GM12892 (cell line): ENCODE results near the gene ERCC8.
"Not testable (repeated sequence)": the region's sequence is repeated elsewhere in the genome, so short reads cannot be mapped to it uniquely, and the experiment has no call there.

Source experiments
- POLR2A ChIP-seq: IDR thresholded peaks from 2 replicates; pipeline ENCODE4 v1.6.1; 2011; ENCODE audit warnings: low read depth, low read length, control low read depth
- POLR2AphosphoS5 ChIP-seq: IDR thresholded peaks from 2 replicates; pipeline ENCODE4 v1.6.1; 2011; ENCODE audit warnings: low read depth, low read length, control low read depth

DNA sequence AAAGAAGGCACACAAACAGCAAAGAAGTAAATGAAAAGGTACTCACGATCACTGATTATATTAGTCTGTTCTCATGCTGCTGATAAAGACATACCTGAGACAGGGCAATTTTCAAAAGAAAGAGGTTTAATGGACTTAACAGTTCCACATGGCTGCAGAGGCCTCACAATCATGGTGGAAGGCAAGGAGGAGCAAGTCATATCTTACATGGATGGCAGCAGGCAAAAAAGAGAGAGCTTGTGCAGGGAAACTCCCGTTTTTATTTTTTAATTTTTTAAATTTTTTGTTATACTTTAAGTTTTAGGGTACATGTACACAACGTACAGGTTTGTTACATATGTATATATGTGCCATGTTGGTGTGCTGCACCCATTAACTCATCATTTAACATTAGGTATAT is 37.3 kb upstream of the ERCC8 start:
- TF ChIP-seq POLR2AphosphoS5, POLR2A: not testable (repeated sequence)
